HG02943 (cell line): ENCODE data around the gene NOP10.
"Not testable (repeated sequence)": the region's sequence is repeated elsewhere in the genome, so short reads cannot be mapped to it uniquely, and the experiment has no call there.

Experiments used
- ATAC-seq: cut with Tn5 transposase; IDR thresholded peaks from one replicate; pipeline ENCODE4 v1.9.1; 2021; ENCODE audit warnings: mild to moderate bottlenecking, low read depth, moderate library complexity; ENCODE audit not compliant: unreplicated experiment

NOP10 gene

DNA sequence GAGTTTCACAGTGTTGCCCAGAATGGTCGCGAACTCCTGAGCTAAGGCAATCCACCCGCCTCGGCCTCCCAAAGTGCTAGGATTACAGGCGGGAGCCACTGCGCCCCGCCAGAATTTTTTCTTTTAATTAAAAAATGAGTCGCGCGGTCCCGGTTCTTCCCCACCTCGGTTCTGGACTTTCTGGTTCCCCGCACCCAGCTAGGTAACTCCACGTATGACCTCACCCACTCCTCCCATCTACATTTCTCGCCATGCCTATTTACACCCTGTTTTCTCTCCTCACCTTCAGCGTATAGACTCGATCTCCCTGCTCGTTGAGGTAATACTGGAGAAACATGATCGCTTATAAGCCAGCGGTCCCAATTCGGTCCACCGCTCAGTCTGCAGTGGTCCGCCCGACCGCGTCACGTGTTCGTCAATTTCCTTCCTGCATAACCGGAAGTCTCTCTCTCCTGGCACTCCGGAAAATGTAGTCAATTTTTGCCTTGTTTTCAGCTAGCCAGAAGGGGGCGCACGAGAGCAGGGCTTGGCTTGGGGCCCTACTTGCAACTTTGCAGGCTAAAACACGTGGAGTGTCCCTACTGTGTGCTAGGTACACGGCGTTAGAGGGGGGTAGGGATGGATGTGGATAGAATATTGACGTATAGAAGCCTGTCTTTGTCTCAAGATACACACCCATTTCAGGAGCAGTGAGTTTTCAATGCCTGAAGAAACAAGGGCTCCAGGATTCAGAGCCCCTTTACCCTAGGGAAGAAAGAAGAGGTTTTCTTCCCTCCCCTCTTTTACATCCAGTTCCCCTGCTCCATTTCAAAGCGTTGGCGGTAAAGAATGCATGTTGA is at the start of gene NOP10, which contains the start of gene NUTM1:
NOP10 (minus strand) TSS at position 400 of the 839 bp plus-strand sequence; CDS start at position 337, 63 bp downstream.
NUTM1 (plus strand) TSS at position 579 of the 839 bp plus-strand sequence. CDS start 382 bp downstream, outside the sequence.
- ATAC-seq, result peak; percentile 92

DNA sequence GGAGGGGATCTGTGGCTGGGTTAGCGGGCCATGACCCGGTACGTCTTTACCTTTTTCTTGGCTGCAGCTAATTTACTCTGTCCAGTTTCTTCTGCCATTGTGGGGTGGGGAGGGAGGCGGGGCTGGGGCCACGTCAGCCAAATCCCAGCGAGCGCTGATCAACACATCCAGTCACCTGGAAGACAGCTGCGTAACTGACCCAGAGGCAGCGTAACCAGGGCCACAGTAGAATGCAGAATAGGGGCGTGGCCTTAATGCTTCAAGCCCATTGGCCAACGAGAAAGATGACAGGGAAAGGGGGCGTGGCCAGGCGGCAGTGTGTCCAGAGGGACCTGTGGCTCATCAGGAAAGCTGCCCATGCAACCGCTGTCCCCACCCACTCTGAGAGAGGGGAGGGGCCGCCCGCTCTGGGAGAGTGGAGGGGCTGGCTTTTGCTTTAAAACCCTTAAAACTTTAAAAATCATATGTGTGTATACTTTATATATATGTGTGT is 46.7 kb upstream of the NOP10 start:
- ATAC-seq, result not testable (repeated sequence)

- not testable (repeated sequence) for ATAC-seq
These were observed 39.0 kb upstream of the NOP10 start for GRCh38 chr15:34381829-34382521.

DNA sequence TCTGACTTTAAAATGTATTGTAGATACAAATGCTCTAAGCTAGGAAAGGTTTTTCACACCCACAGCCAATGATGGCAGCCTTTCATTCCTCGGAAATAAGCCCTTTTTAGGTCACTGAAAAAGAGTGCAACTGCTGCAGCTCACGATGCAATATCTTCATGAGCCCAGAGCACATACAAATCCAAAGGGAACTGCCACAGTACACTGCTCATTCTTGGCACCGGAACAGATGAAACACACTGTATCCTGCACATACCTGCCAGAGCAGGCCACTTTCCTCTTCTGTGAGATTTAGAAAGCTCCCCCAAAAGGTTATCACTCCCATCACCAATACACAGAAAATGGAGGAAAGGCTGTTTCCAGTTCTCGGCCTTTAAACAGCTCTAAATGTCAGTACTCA is 37.6 kb upstream of the NOP10 start:
- not testable (repeated sequence) for ATAC-seq

DNA sequence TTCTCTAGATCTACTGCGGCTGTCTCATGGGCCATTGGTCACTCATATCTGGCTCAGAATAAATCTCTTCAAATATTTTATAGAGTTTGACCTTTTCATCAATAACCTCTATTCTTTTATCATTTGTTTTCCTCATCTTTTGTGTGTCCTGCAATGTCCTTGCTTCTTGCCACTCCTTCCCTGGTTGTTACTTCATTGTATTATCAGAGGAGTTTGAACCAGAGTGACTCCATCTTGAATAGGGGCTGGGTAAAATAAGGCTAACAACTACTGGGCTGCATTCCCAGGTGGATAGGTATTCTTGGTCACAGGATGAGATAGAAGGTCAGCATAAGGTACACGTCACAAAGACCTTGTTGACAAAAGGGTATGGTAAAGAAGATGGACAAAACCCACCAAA is 33.9 kb upstream of the NOP10 start:
- no peak for ATAC-seq

GRCh38 chr15:34375541-34375940 is 32.6 kb upstream of the NOP10 start:
- ATAC-seq, result not testable (repeated sequence)

- no peak for ATAC-seq
These were observed 31.9 kb upstream of the NOP10 start for GRCh38 chr15:34374816-34375215.

DNA sequence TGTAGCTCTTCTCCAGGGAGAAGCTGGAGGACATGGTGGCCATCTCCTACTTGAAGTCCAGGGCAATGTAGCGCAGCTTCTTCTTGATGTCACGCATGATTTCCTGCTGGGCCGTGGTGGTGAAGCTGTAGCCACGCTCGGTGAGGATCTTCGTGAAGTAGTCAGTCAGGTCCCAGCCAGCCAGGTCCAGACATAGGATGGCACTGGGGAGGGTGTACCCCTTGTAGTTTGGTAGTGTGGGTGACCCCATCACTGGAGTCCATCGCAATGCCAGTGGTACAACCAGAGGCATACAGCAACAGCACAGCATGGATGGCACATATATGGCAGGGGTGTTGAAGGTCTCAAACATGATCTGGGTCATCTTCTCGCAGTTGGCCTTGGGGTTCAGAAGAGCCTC is 31.0 kb upstream of the NOP10 start:
- ATAC-seq, result no peak

GRCh38 chr15:34370643-34371042 is 27.7 kb upstream of the NOP10 start:
- ATAC-seq, result no peak

DNA sequence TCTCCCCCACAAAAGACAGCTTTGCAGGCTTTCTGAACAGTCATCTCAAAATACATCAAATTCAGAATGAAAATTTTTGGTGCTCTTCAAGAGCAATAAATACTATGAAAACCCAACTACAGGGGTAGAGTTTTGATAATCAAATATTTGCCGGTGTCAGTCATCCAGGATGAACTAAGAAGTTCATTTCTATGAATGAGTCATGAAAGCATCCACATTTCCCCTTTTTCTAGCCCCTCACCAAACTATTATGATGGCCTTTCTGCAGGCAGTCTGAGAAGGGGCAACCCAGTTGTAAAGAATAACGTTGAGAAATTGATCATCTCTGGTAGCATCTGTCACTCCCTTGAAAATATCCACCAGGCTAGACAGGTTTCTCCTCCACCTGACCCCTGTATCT is 27.2 kb upstream of the NOP10 start:
- no peak for ATAC-seq

- ATAC-seq, result peak; percentile 79
These were observed 24.5 kb upstream of the NOP10 start, which contains the start of gene LPCAT4 for GRCh38 chr15:34367101-34368081. TSS of gene LPCAT4 (minus strand) at chr15:34367196. CDS start at chr15:34367100, 96 bp downstream.

DNA sequence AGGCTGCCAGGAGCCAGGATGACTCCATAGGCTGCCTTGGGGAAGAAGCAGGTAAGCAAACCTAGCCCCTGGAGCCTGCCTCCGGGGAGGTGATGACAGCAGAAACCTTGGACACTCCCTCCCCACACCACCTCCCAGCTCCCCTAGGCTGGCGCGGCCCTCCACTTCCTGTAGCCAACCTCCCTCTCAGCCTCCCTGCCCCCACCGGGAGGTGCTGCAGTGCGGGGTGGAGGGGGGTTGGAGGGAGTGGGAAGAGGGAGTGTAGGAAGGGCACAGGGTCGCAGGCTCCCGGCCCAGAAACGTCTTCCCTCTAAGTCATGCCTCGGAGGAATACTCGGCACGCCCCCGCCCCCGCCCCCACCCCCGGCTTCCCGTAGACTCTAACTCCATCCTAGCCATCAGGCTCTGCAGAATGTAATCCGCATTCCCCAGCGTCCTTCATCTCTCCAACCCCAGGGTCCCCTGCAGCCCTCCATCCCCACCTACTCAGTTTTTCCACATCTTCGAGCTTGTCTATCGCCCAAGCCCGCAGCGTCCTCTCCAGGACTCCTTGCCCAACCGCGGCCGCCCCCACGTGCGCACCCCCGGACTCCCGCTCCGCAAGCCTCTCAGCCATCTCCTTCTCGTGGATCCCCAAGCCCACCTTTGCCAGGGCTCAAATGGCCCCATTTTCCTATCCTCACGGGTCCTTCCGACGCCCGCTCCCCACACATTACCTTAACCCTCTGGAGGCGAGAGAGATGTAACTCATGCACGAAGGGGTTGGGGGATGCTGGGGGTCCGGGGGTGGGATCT is 23.5 kb upstream of the NOP10 start:
- ATAC-seq, result peak; percentile 3

DNA sequence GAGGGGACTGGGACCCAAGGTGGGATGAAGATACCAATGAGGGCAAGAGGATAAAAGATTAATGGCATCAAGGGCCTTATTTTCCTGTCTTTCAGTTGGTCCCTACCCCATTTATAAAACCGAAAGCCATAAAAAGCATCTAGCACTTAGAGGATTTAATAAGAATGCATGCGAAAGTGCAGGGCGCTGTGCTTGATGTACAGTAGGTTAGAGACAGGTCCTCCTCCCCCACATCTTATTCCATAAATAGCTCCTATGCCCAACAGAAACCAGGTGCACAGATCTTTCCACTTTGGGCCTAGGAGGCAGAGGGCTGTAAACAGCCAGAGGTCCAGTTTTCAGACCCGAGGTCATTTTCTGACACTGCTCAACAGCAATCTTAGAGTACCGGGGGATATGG is 22.9 kb upstream of the NOP10 start:
- ATAC-seq, result no peak

DNA sequence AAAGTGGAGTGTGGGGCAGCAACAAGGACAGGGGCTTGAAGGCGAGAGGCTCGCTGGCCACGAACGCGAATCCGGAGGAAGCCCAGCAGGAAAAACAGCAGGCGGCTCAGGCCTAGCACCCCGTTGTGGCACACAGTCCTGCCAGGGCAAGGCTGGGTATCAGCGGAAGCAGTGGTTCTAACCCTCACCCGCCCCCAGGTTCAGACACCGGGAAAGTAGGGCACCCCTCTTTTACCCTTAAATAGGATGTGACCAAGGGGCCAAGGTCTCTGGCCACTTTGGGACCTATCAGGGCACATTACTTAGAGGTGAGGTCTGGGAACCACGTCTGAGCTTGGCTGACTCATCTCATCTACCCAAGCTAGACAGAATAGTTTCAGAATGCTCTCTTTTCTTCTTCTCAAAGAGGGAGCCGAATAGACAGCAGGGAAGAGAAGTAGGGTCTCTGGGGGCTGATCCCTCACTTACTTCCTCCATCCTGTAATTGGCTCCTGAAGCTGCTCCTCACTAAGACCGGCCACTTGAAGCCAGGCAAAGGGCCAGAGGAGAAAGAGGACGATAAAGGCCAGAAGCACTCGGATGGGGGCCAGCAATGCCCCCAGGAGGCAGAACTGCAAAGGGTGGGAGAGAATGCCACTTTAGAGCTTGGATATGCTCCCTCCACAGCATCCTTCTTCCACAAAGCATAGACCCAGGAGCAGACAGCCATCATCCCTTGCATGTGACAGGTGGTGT is 22.3 kb upstream of the NOP10 start:
- no peak for ATAC-seq

DNA sequence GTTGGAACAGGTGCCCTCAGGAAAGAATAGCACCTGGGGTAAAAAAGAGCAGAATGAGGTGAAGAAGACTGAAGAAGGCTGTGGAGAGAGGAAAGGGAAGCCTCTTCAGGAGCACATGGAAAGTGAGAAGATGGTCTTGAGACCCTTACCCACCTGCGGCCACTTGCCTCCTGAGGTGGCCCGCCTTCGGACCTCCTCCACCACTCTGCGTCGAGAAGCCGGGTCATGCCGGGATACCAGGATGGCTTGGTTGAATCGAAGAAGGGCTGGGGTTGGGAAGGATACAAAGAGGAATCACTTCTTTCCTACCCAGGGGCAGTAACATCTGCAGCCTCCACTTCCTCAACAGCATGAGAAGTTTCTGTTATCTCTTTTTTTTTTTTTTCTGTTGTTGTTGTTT is 21.1 kb upstream of the NOP10 start:
- no peak for ATAC-seq

- ATAC-seq, result no peak
These were observed 19.3 kb upstream of the NOP10 start for GRCh38 chr15:34362047-34362773.

GRCh38 chr15:34361278-34361677 is 18.3 kb upstream of the NOP10 start:
- no peak for ATAC-seq

GRCh38 chr15:34360298-34360697 is 17.4 kb upstream of the NOP10 start:
- no peak for ATAC-seq
